Gastroesophageal sphincter (tissue), 3 donors: ENCODE data around the gene ARNT2.

Source experiments
- CTCF ChIP-seq, 4 experiments: fragments of 200-600 bp in 2 of 4; fragments of 450-650 bp in 2 of 4; sonication (generic) in 1 of 4; IDR thresholded peaks; one replicate each; pipeline ENCODE4 v1.5.1; 2017 to 2019; ENCODE audit warnings: antibody characterized with exemption in 4 of 4, mild to moderate bottlenecking in 2 of 4, moderate library complexity in 2 of 4
- POLR2A ChIP-seq, 2 donors: fragments of 450-650 bp; IDR thresholded peaks; one replicate each; pipeline ENCODE4 v1.6.1; 2017; ENCODE audit warnings: antibody characterized with exemption in 2 of 2, mild to moderate bottlenecking in 2 of 2, moderate library complexity in 1 of 2

GRCh38 chr15:80550219-80550907 is 146.2 kb downstream of the ARNT2 start:
- TF ChIP-seq CTCF (IDR thresholded peaks at IDR 0.05) (no peak), POLR2A (IDR thresholded peaks at IDR 0.05) (no peak)
